Tongue (tissue), 3 donors: ENCODE measurements around the gene KRTAP9-7. TPM values are rescaled to one million over a fixed set of nuclear protein-coding genes. Genes with fewer than 3 reads are reported as not detected.
A peak's percentile ranks its signal among the peaks of the same experiment; 100 is the strongest.

Experiments used
- DNase-seq: peaks from one replicate; pipeline ENCODE4 v3.0.0-alpha.2; 2015
- small RNA-seq: library from RNA; depleted of rRNA; stranded (forward); fragments of <200 nt; gene quantifications from one replicate; pipeline ENCODE3, GENCODE V24; 2014; ENCODE audit warnings: low replicate concordance
- total RNA-seq: library from RNA; depleted of rRNA; stranded (reverse); fragments of >200 nt; gene quantifications from one replicate; pipeline ENCODE4 v1.2.3, GENCODE V29; 2014

Gene KRTAP9-7
- total RNA-seq, 1 donor from 2014 or later, result not detected

DNA sequence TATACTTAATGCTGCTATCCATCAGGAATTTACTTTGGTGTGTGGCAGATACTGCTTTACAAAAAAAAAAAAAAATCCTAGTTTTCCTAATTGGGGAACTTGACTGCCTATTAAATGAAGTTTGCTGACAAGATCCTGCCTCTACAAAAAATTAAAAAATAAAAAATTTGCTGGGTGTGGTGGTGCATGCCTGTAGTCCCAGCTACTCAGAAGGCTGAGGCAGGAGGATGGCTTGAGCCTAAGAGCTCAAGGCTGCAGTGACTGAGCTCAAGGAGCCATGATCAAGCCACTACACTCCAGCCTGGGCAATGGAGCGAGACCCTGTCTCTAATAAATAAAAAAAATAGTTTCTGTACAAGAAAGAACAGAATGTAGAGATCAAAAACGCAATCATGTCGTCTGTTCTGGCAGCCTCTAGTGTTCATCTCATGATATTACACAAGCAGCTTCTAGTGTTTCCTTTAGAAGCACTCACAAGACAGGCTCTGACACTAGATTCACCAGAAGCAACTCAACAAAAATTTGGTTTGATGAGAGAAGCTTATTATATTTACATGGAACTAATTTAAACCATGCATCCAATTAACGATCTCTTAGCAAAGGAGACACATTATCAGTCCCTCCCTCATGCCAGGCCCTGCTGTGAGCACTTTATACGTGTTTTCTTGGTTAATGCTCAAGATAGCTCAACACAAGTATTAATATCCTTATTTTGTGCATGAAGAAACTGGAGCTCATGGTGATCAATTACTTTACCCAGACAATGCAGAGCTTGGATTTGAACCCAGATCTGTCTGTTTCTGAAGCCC lies 46.8 kb downstream of the KRTAP9-7 start:
- DNase-seq, result peak; percentile 56

DNA sequence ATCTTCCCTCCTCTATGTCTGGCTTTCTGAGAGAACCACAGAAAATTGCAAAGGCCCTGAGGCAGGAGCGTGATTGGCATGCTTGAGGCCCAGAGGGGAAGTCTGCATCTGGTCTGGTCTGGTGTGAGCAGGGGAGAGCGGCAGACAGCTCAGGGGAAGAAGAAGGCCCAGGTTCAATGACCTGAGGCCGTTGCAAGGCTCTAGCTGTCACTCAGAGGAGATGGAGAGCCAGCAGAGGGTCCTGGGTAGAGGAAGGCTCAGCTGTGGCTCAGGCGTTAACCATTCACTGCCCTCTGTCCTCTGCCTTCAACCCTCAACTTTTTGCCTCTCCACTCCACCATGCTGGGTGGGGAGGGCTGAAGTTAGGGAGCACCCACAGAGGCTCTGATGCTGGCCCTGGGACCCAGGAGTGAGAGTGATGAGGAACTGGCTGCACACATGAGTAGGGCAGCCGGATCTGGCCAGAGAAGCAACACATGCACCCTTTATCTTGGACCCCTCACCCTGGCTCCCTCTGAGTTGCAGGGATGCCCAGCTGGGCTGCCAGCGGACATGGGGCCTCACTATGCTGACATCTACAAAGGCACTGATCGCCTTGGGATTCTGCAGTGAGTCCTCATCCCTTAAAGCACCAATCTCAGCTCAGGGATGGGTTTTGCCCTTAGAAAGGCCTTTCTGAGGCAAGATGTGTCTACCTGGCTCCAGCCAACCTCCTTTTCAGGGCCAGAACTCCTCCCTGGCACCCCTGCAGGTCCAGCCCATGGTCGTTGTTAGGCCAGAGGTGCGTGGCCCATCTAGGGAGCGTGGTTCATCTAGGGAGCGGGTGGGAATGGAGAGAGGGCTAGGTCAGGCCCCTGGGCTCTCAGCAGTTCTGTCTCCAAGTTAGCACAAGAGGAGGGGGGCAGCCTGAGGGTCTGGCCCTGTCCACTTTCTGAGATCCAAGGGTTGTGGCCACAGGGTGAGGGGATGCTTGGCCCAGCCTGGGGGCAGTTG lies 47.7 kb downstream of the KRTAP9-7 start:
- no peak for DNase-seq

DNA sequence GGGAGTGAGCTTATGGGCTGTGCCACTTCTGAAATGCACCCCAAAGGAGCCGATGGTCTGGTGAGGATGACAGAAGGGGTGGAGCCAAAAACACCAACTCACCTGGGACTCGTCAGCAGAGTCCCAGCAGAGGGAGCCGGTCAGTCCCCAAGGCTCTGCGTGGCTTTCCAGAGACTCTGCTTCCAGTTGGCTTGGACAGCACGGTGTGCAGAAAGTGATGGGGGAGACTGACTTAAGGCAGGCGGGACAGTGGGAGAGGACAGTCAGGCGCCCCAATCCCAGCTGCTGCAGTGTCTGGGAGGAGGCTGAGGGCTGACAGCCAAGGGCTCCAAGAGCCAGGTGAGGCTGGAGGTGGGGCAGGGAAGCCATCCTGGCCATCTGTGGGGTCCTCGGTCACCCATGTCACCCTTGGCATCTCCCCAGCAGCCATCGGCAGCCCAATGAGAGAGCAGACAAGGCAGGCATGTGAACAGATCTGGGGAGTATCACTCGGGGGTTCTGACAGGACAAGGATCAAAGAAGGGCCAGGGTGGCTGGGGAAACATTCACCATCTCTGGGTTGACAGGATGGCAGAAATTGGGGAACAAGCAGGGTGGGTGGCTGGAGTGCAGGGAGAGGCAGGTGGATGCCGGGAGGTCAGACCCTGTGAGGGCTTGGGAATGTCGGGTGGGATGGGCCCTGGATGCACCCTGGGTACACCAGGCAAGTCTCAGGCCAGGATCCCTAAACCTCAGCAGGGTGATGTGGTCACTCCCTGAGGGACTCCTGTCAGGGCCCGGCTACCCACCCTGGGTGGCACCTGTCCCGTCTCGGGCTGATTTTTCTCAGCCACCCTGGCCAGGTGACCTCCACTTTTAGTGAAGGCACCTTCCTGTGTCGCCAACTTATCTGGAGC lies 48.9 kb downstream of the KRTAP9-7 start:
- DNase-seq, result no peak

- no peak for DNase-seq
Measured at GRCh38 chr17:41325126-41325525, 49.6 kb downstream of the KRTAP9-7 start.

DNA sequence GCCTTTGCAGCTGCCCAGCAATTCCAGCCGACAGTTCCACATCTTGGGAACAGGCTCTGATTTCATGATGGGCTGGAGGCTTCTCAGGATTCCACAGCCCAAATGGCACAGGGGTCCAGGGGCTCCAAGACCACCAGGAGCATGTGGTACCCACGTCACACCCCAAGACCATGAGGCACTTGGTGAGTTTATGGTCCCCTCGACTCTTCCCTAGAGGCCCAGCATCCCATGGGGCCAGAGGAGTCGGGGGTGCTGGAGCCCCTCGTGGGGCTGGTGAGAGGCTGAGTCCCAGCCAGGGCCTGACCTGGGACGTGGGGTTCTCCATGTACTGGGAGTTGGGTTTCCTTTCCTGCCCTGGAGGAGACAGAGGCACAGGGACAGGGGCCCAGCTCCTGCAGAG lies 50.1 kb downstream of the KRTAP9-7 start:
- no peak for DNase-seq

Small RNA genes within 50 kb of the gene (small RNA-seq; reads per million reads assigned to genes)
- not detected for gene KRTAP9-10P

Other genes with a start within 250 kb of the KRTAP9-7 start
- not detected for gene KRTAP1-5, start 248.5 kb upstream of the KRTAP9-7 start, total RNA-seq
- gene KRTAP1-4, start 245.5 kb upstream of the KRTAP9-7 start, total RNA-seq, result not detected
- not detected for gene KRTAP1-3, start 240.8 kb upstream of the KRTAP9-7 start, total RNA-seq
- not detected for gene KRTAP1-1, start 234.2 kb upstream of the KRTAP9-7 start, total RNA-seq
- gene KRTAP2-1, start 228.4 kb upstream of the KRTAP9-7 start, total RNA-seq, result not detected
- not detected for gene KRTAP2-2, start 220.5 kb upstream of the KRTAP9-7 start, total RNA-seq
- gene KRTAP2-3, start 215.6 kb upstream of the KRTAP9-7 start, total RNA-seq, result not detected
- not detected for gene KRTAP2-4, start 209.8 kb upstream of the KRTAP9-7 start, total RNA-seq
- gene KRTAP4-7, start 191.5 kb upstream of the KRTAP9-7 start, total RNA-seq, result not detected
- gene KRTAP4-8, start 177.6 kb upstream of the KRTAP9-7 start, total RNA-seq, result not detected
- not detected for gene KRTAP4-16, start 173.5 kb upstream of the KRTAP9-7 start, total RNA-seq
- gene KRTAP4-9, start 170.3 kb upstream of the KRTAP9-7 start, total RNA-seq, result not detected
- gene KRTAP4-11, start 157.3 kb upstream of the KRTAP9-7 start, total RNA-seq, result not detected
- not detected for gene KRTAP4-12, start 151.5 kb upstream of the KRTAP9-7 start, total RNA-seq
- gene KRTAP4-6, start 135.2 kb upstream of the KRTAP9-7 start, total RNA-seq, result not detected
- gene KRTAP4-5, start 125.9 kb upstream of the KRTAP9-7 start, total RNA-seq, result not detected
- gene KRTAP4-4, start 115.0 kb upstream of the KRTAP9-7 start, total RNA-seq, result not detected
- gene KRTAP4-3, start 107.5 kb upstream of the KRTAP9-7 start, total RNA-seq, result not detected
- gene KRTAP4-2, start 97.5 kb upstream of the KRTAP9-7 start, total RNA-seq, result not detected
- not detected for gene KRTAP4-1, start 90.8 kb upstream of the KRTAP9-7 start, total RNA-seq
- not detected for gene KRTAP9-1, start 85.8 kb upstream of the KRTAP9-7 start, total RNA-seq
- not detected for gene KRTAP9-2, start 49.0 kb upstream of the KRTAP9-7 start, total RNA-seq
- gene KRTAP9-3, start 43.2 kb upstream of the KRTAP9-7 start, total RNA-seq, result not detected
- not detected for gene KRTAP9-8, start 37.7 kb upstream of the KRTAP9-7 start, total RNA-seq
- not detected for gene KRTAP9-4, start 26.0 kb upstream of the KRTAP9-7 start, total RNA-seq
- gene KRTAP9-9, start 20.3 kb upstream of the KRTAP9-7 start, total RNA-seq, result not detected
- gene KRTAP9-6, start 10.3 kb upstream of the KRTAP9-7 start, total RNA-seq, result not detected
- not detected for gene KRTAP29-1, start 27.2 kb downstream of the KRTAP9-7 start, total RNA-seq
- gene KRTAP16-1, start 33.6 kb downstream of the KRTAP9-7 start, total RNA-seq, result not detected
- 1.0 TPM for gene KRTAP17-1, start 40.0 kb downstream of the KRTAP9-7 start, total RNA-seq
- not detected for gene KRT33A, start 75.1 kb downstream of the KRTAP9-7 start, total RNA-seq
- 0.21 TPM for gene KRT33B, start 94.1 kb downstream of the KRTAP9-7 start, total RNA-seq
- 0.51 TPM for gene KRT34, start 106.6 kb downstream of the KRTAP9-7 start, total RNA-seq
- gene KRT31, start 121.9 kb downstream of the KRTAP9-7 start, total RNA-seq, result 6.1 TPM
- not detected for gene KRT37, start 148.9 kb downstream of the KRTAP9-7 start, total RNA-seq
- gene KRT38, start 165.3 kb downstream of the KRTAP9-7 start, total RNA-seq, result not detected
- gene KRT32, start 191.7 kb downstream of the KRTAP9-7 start, total RNA-seq, result not detected
- gene KRT35, start 205.5 kb downstream of the KRTAP9-7 start, total RNA-seq, result not detected
- gene KRT36, start 214.2 kb downstream of the KRTAP9-7 start, total RNA-seq, result not detected
- 1,847 TPM for gene KRT13, start 229.9 kb downstream of the KRTAP9-7 start, total RNA-seq
- 633 TPM for gene KRT15, start 243.2 kb downstream of the KRTAP9-7 start, total RNA-seq